GM19240 (cell line): Measurements from ENCODE around the gene SPPL2A.
A peak's percentile ranks its signal among the peaks of the same experiment; 100 is the strongest.

ENCODE experiments used
- DNase-seq: peaks from one replicate; pipeline ENCODE4 v3.0.0; 2011; ENCODE audit warnings: low spot score; ENCODE audit not compliant: insufficient read length

SPPL2A gene

GRCh38 chr15:50687302-50687902, 78.1 kb downstream of the SPPL2A start:
- no peak for DNase-seq

GRCh38 chr15:50686469-50687301, 78.8 kb downstream of the SPPL2A start, which contains the start of gene TRPM7:
TRPM7 (minus strand) TSS chr15:50686797; CDS start chr15:50686533, 264 bp downstream.
- DNase-seq, result peak; percentile 61

GRCh38 chr15:50685976-50686468, 79.5 kb downstream of the SPPL2A start:
- peak; percentile 22 for DNase-seq

GRCh38 chr15:50685191-50685975, 80.1 kb downstream of the SPPL2A start:
- no peak for DNase-seq

- DNase-seq, result no peak
These were observed 84.0 kb downstream of the SPPL2A start for GRCh38 chr15:50681467-50681866.

- DNase-seq, result no peak
These were observed 88.6 kb downstream of the SPPL2A start for GRCh38 chr15:50676799-50677483.

- no peak for DNase-seq
These were observed 89.9 kb downstream of the SPPL2A start for GRCh38 chr15:50675535-50676144.

GRCh38 chr15:50670115-50670514, 95.4 kb downstream of the SPPL2A start:
- no peak for DNase-seq

GRCh38 chr15:50669611-50670010, 95.9 kb downstream of the SPPL2A start:
- DNase-seq, result no peak

- DNase-seq, result no peak
These were observed 99.6 kb downstream of the SPPL2A start for GRCh38 chr15:50665938-50666337.

- DNase-seq, result no peak
These were observed 110.0 kb downstream of the SPPL2A start for GRCh38 chr15:50655555-50655954.

GRCh38 chr15:50653156-50653743, 112.3 kb downstream of the SPPL2A start:
- no peak for DNase-seq

GRCh38 chr15:50652671-50653070, 112.8 kb downstream of the SPPL2A start:
- DNase-seq, result no peak
